Progenitor cell of endocrine pancreas (in vitro differentiated cells): ENCODE measurements around the gene EHF. TPM values are rescaled to one million over a fixed set of nuclear protein-coding genes. Genes with fewer than 3 reads are reported as not detected.

Experiments
- DNase-seq: peaks from one replicate; pipeline ENCODE4 v3.0.0; 2021; ENCODE audit warnings: low spot score; ENCODE audit not compliant: unreplicated experiment
- H3K27ac Mint-ChIP-seq: 2 replicates; pipeline ENCODE4 v1.8.0; 2021; ENCODE audit warnings: mild to moderate bottlenecking, moderate library complexity, mixed read lengths
- H3K27me3 Mint-ChIP-seq: 2 replicates; pipeline ENCODE4 v1.8.0; 2021; ENCODE audit warnings: mixed read lengths
- H3K36me3 Mint-ChIP-seq: 2 replicates; pipeline ENCODE4 v1.8.0; 2022; ENCODE audit warnings: mixed read lengths; ENCODE audit not compliant: insufficient read depth
- H3K4me1 Mint-ChIP-seq: 2 replicates; pipeline ENCODE4 v1.8.0; 2021; ENCODE audit warnings: low read depth, mixed read lengths
- H3K4me3 Mint-ChIP-seq: 2 replicates; pipeline ENCODE4 v1.8.0; 2021; ENCODE audit warnings: low read depth, mild to moderate bottlenecking, moderate library complexity, mixed read lengths
- H3K9me3 Mint-ChIP-seq: 2 replicates; pipeline ENCODE4 v1.8.0; 2021; ENCODE audit warnings: low read depth, mixed read lengths
- total RNA-seq: library from RNA; stranded (reverse); gene quantifications from 2 replicates; pipeline ENCODE4 v1.2.1, GENCODE V29; 2021
- TF ChIP-seq, protein P1 (sequence below): fragments of 200-600 bp; sonication (generic); IDR thresholded peaks from one replicate; pipeline ENCODE4 v1.5.0; 2021; ENCODE audit warnings: antibody characterized with exemption, mild to moderate bottlenecking; ENCODE audit not compliant: unreplicated experiment

The EHF gene
- total RNA-seq, 1 donor from 2014 or later, result 18.6 TPM

DNA sequence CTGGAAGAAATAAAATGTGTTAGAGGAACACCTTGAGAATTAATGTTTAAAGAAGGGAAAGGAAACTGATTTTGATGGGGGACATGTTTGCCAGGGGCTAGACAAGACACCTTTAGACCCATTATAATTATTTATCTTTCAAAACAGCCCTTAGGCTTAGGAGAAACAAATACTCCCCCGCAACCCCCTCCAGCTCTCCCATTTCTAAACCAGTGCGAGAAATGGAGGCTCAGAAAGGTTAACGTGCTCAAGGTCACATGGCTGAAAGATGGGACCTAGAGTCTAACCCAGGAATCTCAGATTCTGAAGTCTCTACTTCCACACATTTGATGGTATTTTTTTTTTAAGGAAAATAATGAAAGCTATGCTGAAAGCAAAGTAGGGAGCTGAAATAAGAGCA lies 18.0 kb downstream of the EHF start:
- no peak overlapping the region for H3K4me3 Mint-ChIP-seq
- no peaks in the 10 kb centered on the region for H3K9me3 Mint-ChIP-seq
- TF ChIP-seq, protein P1, sequence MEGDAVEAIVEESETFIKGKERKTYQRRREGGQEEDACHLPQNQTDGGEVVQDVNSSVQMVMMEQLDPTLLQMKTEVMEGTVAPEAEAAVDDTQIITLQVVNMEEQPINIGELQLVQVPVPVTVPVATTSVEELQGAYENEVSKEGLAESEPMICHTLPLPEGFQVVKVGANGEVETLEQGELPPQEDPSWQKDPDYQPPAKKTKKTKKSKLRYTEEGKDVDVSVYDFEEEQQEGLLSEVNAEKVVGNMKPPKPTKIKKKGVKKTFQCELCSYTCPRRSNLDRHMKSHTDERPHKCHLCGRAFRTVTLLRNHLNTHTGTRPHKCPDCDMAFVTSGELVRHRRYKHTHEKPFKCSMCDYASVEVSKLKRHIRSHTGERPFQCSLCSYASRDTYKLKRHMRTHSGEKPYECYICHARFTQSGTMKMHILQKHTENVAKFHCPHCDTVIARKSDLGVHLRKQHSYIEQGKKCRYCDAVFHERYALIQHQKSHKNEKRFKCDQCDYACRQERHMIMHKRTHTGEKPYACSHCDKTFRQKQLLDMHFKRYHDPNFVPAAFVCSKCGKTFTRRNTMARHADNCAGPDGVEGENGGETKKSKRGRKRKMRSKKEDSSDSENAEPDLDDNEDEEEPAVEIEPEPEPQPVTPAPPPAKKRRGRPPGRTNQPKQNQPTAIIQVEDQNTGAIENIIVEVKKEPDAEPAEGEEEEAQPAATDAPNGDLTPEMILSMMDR, result no peak

DNA sequence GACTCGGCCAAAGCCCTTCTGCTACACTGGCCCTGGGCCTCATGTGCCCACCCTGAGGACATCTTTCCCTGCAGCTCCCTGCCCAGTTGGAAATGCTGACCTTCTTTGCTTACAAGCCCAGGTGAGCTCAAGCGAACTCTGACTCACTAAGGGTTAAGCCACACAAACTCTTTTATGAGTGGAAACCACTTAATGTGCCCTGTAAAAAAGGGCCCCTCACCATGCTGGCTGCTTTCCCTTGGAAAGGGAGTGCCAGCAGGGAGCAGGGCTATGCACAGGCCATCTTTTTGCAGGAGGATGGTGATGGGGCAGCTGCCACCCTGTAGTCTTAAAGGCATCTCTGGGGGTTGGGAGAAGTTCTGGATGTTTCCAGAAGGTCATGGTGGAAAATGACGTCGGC lies 18.7 kb downstream of the EHF start:
- Mint-ChIP-seq H3K27ac (peak overlapping the region; percentile 96), H3K27me3 (no peaks in the 10 kb centered on the region), H3K36me3 (peaks cover 4% of the 10 kb centered on the region), H3K4me1 (peaks cover 56% of the 10 kb centered on the region), H3K9me3 (no peaks in the 10 kb centered on the region), H3K4me3 (no peak overlapping the region)
- DNase-seq, result no peak
- TF ChIP-seq, protein P1, result no peak

More for the DNA sequence above, 18.0 kb downstream of the EHF start:
- H3K36me3 Mint-ChIP-seq, result peaks cover 2% of the 10 kb centered on the region
- peaks cover 61% of the 10 kb centered on the region for H3K4me1 Mint-ChIP-seq
- no peaks in the 10 kb centered on the region for H3K27me3 Mint-ChIP-seq
- peak overlapping the region; percentile 96 for H3K27ac Mint-ChIP-seq
- no peak for DNase-seq

DNA sequence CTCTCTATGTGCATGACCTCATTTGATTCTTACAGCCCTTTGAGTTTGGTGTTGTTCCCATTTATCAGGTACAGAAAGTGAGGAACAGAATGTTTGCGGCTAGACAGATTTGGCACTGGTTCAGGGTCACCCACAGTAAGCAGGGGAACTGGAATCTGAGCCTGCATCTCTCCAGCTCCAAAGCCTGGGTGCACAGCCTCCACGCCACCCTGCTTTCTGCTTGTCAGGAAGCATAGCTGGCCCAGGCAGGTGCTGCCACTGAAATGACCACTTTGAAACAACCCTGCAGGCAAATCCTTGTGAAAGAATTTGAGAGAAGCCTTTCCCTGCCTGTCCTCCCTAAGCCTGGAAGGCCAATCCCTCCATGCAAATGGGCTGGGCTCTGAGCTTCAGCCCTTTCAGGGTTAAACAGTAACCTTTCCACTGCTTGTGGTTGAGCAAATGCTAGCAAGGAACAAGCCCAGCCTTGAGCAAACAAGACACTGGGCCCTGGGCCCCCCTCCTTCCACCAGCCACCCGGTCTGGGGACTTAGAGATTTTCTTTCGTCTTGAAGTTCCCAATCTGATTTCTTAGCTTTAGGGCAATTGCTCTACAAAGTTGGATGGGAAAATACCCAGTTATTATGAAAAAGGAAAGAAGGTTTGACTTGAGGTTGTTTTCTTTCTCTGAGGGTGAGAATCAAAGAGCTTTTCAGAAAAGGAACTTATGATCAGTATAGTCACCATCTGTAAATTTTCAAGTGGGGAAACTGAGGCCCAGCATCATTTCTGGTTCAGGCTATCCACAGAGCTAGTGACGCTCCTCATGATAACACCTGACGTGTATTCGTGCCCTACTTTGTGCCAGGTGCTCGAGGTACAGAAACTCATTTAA lies 19.4 kb downstream of the EHF start:
- no peaks in the 10 kb centered on the region for H3K9me3 Mint-ChIP-seq
- DNase-seq, result peak; percentile 46
- H3K27me3 Mint-ChIP-seq, result no peaks in the 10 kb centered on the region
- TF ChIP-seq, protein P1, result no peak
- H3K4me1 Mint-ChIP-seq, result peaks cover 57% of the 10 kb centered on the region
- H3K36me3 Mint-ChIP-seq, result peaks cover 6% of the 10 kb centered on the region
- H3K27ac Mint-ChIP-seq, result peak overlapping the region; percentile 96
- peak overlapping the region; percentile 15 for H3K4me3 Mint-ChIP-seq

DNA sequence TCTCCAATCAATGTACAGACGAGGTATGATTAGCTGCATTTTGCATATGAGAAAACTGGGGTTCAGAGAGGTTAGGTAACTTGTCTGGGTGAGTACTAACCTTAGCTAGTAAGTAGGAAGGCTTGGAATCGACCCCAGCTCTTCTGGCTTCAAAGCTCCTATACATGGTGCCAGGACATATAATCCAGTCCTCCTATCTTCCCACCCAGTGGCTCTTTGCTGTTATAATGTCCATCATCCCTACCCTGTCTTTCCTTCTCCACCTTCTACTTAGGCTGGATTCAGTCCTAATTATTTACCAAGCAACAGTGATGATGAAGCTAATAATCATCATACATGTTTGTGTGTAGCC lies 20.0 kb downstream of the EHF start:
- no peaks in the 10 kb centered on the region for H3K27me3 Mint-ChIP-seq
- H3K27ac Mint-ChIP-seq, result peak overlapping the region; percentile 96
- no peak for DNase-seq
- H3K9me3 Mint-ChIP-seq, result no peaks in the 10 kb centered on the region
- TF ChIP-seq, protein P1, result no peak
- H3K4me1 Mint-ChIP-seq, result peaks cover 53% of the 10 kb centered on the region
- H3K4me3 Mint-ChIP-seq, result no peak overlapping the region
- H3K36me3 Mint-ChIP-seq, result peaks cover 8% of the 10 kb centered on the region

DNA sequence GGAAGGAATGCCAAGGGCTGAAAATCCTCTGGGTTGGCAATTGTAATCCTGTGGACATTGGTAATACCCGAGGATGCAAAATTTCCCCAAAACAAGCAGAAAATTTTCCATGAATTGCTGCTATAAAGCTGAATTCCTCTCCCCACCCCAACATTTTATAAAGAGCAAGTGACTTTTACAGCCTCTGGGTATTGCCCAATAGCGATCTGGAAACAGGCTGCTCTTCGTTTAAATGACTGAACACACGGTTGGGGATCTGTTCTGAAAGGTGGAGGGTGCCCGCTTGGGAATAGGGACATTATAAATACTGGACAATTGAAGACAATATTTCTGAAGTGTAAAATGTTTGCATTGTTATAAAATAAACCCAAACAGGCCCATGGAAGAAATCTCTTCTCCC lies 20.6 kb downstream of the EHF start:
- H3K9me3 Mint-ChIP-seq, result no peaks in the 10 kb centered on the region
- peaks cover 8% of the 10 kb centered on the region for H3K36me3 Mint-ChIP-seq
- TF ChIP-seq, protein P1, result no peak
- H3K4me1 Mint-ChIP-seq, result peaks cover 53% of the 10 kb centered on the region
- no peaks in the 10 kb centered on the region for H3K27me3 Mint-ChIP-seq
- no peak overlapping the region for H3K4me3 Mint-ChIP-seq
- DNase-seq, result no peak
- H3K27ac Mint-ChIP-seq, result peak overlapping the region; percentile 96
